Mesodermal cell (in vitro differentiated cells): Measurements from ENCODE around the gene HYDIN.
A peak's percentile ranks its signal among the peaks of the same experiment; 100 is the strongest.
"Not testable (repeated sequence)": the region's sequence is repeated elsewhere in the genome, so short reads cannot be mapped to it uniquely, and the experiment has no call there.

Experiments
- H3K27ac ChIP-seq: 2 replicates; pipeline ENCODE4 v1.7.0; 2013; ENCODE audit warnings: mild to moderate bottlenecking, low read depth, low read length, moderate library complexity; ENCODE audit not compliant: severe bottlenecking
- H3K36me3 ChIP-seq: 2 replicates; pipeline ENCODE4 v1.7.1; 2013; ENCODE audit warnings: mild to moderate bottlenecking, low read length, moderate library complexity; ENCODE audit not compliant: control insufficient read depth, insufficient read depth
- H3K4me1 ChIP-seq: one replicate; pipeline ENCODE4 v1.7.1; 2013; ENCODE audit warnings: mild to moderate bottlenecking, low read length; ENCODE audit not compliant: insufficient read depth, control insufficient read depth, poor library complexity, severe bottlenecking
- H3K4me3 ChIP-seq: 2 replicates; pipeline ENCODE4 v1.7.0; 2013; ENCODE audit warnings: low read length, control low read depth, mild to moderate bottlenecking; ENCODE audit not compliant: insufficient read depth, poor library complexity, severe bottlenecking; ENCODE audit errors: extremely low read depth
- H3K9me3 ChIP-seq: 2 replicates; pipeline ENCODE4 v1.7.1; 2013; ENCODE audit warnings: mild to moderate bottlenecking, low read length, moderate library complexity; ENCODE audit not compliant: control insufficient read depth
- WGBS, 2 experiments: methylation state at CpG; one replicate each; pipeline ENCODE4 v1.1.5; 2013; ENCODE audit warnings: missing lambda C conversion rate in 2 of 2; ENCODE audit not compliant: insufficient coverage in 2 of 2; 5-methylcytosine and 5-hydroxymethylcytosine counted together

The HYDIN gene

GRCh38 chr16:71188956-71189712 lies 41.4 kb downstream of the HYDIN start:
- H3K9me3 ChIP-seq, result no peaks in the 10 kb centered on the region
- no peak overlapping the region for H3K27ac ChIP-seq
- no peaks in the 10 kb centered on the region for H3K36me3 ChIP-seq
- 86 to 97% methylated on average over 5 to 6 of the region's 9 CpGs for WGBS, 2 experiments
- H3K4me1 ChIP-seq, result peaks cover 6% of the 10 kb centered on the region
- no peak overlapping the region for H3K4me3 ChIP-seq

- peak overlapping the region; percentile 51 for H3K27ac ChIP-seq
- no CpG with 5 or more reads among the region's 1 CpG for WGBS, 2 experiments
- no peaks in the 10 kb centered on the region for H3K9me3 ChIP-seq
- no peaks in the 10 kb centered on the region for H3K36me3 ChIP-seq
- H3K4me1 ChIP-seq, result peaks cover 6% of the 10 kb centered on the region
- no peak overlapping the region for H3K4me3 ChIP-seq
Observed at GRCh38 chr16:71185347-71185746, 45.2 kb downstream of the HYDIN start.

DNA sequence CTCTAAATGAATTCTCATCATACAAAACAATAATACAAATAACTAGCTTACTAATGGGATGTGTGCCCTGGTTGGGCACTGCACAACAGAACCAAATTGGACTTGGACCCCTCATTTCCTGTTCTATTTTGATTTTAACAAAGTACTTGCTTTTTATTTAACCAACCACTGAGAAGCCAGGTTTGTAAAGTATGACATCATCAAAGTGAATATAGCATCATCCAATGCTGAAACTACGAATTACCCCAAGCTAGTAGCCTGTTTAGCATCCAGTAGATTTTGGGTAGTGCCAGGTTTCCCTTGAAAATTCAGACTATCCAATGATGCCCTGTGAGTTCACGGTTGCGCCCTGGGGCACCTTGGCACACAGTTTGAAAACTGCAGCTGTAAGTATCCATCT lies 51.0 kb downstream of the HYDIN start:
- H3K9me3 ChIP-seq, result no peaks in the 10 kb centered on the region
- no peaks in the 10 kb centered on the region for H3K4me1 ChIP-seq
- H3K27ac ChIP-seq, result no peak overlapping the region
- WGBS, 2 experiments, result 100% methylated on average over 1 of the region's 3 CpGs
- H3K36me3 ChIP-seq, result no peaks in the 10 kb centered on the region
- H3K4me3 ChIP-seq, result no peak overlapping the region

GRCh38 chr16:71172481-71173207 lies 57.9 kb downstream of the HYDIN start:
- H3K4me1 ChIP-seq, result no peaks in the 10 kb centered on the region
- H3K36me3 ChIP-seq, result no peaks in the 10 kb centered on the region
- no peaks in the 10 kb centered on the region for H3K9me3 ChIP-seq
- WGBS, 2 experiments, result 75 to 100% methylated on average over 2 of the region's 6 CpGs
- H3K27ac ChIP-seq, result no peak overlapping the region
- no peak overlapping the region for H3K4me3 ChIP-seq

GRCh38 chr16:71161007-71161406 lies 69.5 kb downstream of the HYDIN start:
- H3K27ac ChIP-seq, H3K4me3 ChIP-seq, H3K4me1 ChIP-seq, H3K9me3 ChIP-seq, H3K36me3 ChIP-seq: not testable (repeated sequence)
- WGBS, 2 experiments, result no CpG with 5 or more reads among the region's 8 CpGs

DNA sequence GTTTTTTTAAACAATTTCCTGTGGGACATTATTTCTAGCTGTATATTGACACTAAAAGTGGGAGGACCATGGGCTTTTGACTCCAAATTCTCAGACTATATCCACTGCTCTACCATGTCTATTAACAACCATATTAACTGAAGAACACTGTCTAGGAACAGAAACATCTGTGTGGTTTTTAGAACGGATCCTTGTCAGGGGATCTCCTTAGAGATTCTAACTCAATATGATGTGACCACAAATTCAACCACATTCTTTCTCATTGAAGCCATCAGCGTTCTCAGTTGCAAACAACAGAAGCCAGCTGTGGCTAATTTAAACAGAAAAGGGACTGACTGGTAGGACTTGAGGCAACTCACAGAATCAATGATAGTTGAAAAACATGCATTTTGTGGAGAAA lies 73.2 kb downstream of the HYDIN start:
- H3K9me3 ChIP-seq, H3K4me3 ChIP-seq, H3K4me1 ChIP-seq, H3K27ac ChIP-seq, H3K36me3 ChIP-seq: not testable (repeated sequence)
- WGBS, 2 experiments, result no CpG with 5 or more reads among the region's 2 CpGs

DNA sequence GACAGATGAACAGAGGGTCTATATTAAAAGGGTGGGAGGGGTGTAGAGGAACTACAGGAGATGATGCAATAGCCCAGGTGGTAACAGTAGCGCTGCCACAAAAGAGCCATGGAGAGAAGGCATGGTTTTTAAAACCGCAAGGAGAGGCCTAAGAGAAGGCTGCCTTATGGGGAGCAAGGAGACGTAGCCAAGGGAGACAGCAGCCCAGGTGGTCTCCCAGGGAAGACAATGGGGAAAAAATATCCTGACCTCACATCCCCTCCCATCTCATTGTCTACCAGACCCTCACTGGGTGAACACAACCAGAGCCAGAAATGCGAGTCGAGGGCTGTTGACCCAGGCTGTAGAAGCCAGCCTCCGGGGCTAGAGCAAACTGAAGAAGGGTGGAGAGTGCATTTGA lies 77.2 kb downstream of the HYDIN start:
- not testable (repeated sequence) for H3K4me3 ChIP-seq, H3K9me3 ChIP-seq, H3K36me3 ChIP-seq, H3K27ac ChIP-seq, H3K4me1 ChIP-seq
- WGBS, 2 experiments, result no CpG with 5 or more reads among the region's 6 CpGs

- H3K4me3 ChIP-seq, H3K36me3 ChIP-seq, H3K4me1 ChIP-seq, H3K27ac ChIP-seq, H3K9me3 ChIP-seq: not testable (repeated sequence)
- no CpG with 5 or more reads among the region's 2 CpGs for whole genome bisulfite sequencing, 2 experiments
Observed at GRCh38 chr16:71151654-71152053, 78.9 kb downstream of the HYDIN start.

DNA sequence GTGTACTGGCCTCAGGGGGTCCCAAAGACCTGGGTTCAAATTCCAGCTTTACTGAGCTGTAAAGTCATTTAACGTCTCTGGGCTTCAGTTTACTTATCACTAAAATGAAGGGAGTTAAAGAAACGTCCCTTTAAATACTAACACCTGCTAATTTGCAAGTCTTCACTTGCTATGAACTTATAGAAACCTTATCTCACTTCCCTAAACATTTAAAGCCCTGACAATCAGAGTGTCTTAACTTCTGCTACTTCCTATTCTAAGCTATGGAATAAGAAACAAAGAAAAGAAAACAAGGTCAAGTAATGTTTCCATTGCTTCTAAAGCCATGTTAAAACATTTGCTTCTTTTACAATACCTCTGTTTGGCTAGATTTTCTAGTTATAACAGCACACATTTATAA lies 87.3 kb downstream of the HYDIN start:
- H3K36me3 ChIP-seq, H3K27ac ChIP-seq, H3K4me3 ChIP-seq, H3K9me3 ChIP-seq, H3K4me1 ChIP-seq: not testable (repeated sequence)
- WGBS, 2 experiments, result no CpG with 5 or more reads among the region's 2 CpGs

DNA sequence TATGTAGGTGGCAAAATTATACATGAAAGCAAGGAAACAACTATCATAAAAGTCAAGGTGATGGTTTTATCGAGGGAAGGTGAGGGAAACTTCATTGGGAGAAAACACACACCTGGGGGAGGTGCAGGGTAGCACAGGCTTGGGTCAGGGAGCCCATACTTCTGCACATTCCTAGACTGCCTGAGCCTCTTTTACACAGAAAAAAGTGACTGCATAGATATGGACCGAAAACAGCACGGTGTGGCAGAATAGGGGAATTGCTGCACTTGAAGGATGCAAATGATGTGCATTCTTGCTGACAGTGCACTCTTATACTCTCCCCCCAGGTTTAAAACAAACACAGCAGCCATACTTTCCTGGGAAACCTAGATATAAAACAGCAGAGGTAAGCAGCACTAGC lies 120.0 kb downstream of the HYDIN start:
- WGBS, 2 experiments, result no CpG with 5 or more reads among the region's 3 CpGs
- not testable (repeated sequence) for H3K36me3 ChIP-seq, H3K4me1 ChIP-seq, H3K9me3 ChIP-seq, H3K27ac ChIP-seq, H3K4me3 ChIP-seq

DNA sequence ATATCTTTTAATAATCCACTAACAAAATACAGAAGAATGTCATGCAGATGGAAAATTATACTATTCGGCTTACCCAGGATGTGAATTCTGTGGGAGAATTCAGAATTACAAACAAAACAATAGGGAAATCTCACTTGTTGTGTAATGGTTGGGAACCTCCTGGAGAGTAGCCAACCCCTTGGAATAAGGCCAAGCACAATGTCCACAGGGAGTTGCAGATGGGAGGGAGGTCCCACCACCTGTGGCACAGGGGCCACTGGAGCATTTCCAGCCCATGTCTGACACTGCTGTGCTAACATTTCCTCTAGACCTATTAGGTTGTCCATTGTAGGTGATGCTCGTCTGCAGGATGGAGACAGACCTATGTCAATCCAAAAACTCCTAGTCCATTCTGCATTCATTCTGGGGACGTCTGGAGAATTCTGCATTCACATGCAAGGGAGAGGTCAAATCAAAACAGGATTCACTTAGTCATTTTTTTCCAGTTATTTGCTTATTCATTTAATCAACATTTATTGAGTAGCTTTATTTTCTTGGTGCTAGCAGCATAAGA lies 120.8 kb downstream of the HYDIN start:
- H3K27ac ChIP-seq, H3K4me1 ChIP-seq, H3K9me3 ChIP-seq, H3K36me3 ChIP-seq, H3K4me3 ChIP-seq: not testable (repeated sequence)
- WGBS, 2 experiments, result no CpG with 5 or more reads among the region's 3 CpGs
